ENCODE data around the gene GALNT10. TPM values are rescaled to one million over a fixed set of nuclear protein-coding genes. Genes with fewer than 3 reads are reported as not detected.

Gene GALNT10
- total RNA-seq, 2 donors from 2014 or later = 11.5 to 19.5 TPM

DNA sequence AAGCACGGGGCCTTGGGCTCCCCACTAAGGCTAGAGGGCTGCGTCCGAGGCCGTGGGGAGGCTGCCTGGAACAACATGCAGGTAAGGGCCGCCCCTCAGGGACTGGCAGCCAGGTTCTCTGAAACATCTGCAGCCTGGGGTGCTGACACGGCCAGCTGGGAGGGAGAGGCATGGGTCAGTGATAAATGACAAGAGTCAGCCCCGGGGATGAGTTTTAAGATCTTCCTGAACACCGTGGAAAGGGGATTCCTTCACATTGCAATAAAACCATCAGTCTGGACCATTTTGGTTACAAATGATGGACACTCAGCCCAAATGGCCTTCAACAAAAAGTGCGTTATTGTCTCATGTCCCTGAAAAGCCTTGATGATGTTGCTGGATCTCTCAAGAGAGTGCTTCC is 222.4 kb downstream of the GALNT10 start:
- Histone ChIP-seq H3K4me1 (no peaks in the 10 kb centered on the region), H3K27me3 (no peaks in the 10 kb centered on the region), H3K4me3 (no peak overlapping the region), H3K9me3 (no peaks in the 10 kb centered on the region), H3K36me3 (replicated peaks in 1 of 2; ENCODE audit: insufficient read depth in 1 of 2, low read depth in 2 of 2) (no peaks in the 10 kb centered on the region), H3K27ac (no peak overlapping the region)
- WGBS, 2 donors = 91% methylated on average over 9 of the region's 9 CpGs
- TF ChIP-seq POLR2A (IDR thresholded peaks at IDR 0.05) = no peak
- ATAC-seq = no peak
- intact Hi-C loops (cut with DNase I) = no loop called here
- peak in 1 of 4 donors; percentile 6 for DNase-seq

DNA sequence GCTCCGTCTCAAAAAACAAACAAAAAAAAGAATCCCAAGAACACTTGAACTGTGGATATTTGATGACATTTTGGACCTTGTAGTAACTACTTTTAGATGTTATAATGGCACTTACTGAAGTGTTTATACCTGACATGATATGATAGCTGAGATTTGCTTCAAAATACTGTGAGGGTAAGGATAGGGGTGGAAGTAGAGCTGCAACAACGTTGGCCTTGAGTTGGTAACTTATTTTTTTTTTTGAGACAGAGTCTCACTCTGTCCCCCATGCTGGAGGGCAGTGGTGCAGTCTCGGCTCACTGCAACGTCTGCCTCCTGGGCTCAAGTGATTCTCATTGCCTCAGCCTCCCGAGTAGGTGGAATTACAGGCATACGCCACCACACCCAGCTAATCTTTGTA is 224.6 kb downstream of the GALNT10 start:
- TF ChIP-seq POLR2A (IDR thresholded peaks at IDR 0.05) = no peak
- TF ChIP-seq, protein P1, sequence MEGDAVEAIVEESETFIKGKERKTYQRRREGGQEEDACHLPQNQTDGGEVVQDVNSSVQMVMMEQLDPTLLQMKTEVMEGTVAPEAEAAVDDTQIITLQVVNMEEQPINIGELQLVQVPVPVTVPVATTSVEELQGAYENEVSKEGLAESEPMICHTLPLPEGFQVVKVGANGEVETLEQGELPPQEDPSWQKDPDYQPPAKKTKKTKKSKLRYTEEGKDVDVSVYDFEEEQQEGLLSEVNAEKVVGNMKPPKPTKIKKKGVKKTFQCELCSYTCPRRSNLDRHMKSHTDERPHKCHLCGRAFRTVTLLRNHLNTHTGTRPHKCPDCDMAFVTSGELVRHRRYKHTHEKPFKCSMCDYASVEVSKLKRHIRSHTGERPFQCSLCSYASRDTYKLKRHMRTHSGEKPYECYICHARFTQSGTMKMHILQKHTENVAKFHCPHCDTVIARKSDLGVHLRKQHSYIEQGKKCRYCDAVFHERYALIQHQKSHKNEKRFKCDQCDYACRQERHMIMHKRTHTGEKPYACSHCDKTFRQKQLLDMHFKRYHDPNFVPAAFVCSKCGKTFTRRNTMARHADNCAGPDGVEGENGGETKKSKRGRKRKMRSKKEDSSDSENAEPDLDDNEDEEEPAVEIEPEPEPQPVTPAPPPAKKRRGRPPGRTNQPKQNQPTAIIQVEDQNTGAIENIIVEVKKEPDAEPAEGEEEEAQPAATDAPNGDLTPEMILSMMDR (IDR thresholded peaks at IDR 0.05) = no peak
- 84 to 85% methylated on average over 6 of the region's 6 CpGs for WGBS, 2 donors
- ATAC-seq (no peak), DNase-seq (peak in 1 of 4 donors; percentile 1)
- intact Hi-C loops (cut with DNase I) = no loop called here
- Histone ChIP-seq H3K27ac (no peak overlapping the region), H3K4me1 (no peaks in the 10 kb centered on the region), H3K36me3 (replicated peaks in 1 of 2; ENCODE audit: insufficient read depth in 1 of 2, low read depth in 2 of 2) (no peaks in the 10 kb centered on the region), H3K4me3 (no peak overlapping the region), H3K27me3 (no peaks in the 10 kb centered on the region), H3K9me3 (no peaks in the 10 kb centered on the region)

DNA sequence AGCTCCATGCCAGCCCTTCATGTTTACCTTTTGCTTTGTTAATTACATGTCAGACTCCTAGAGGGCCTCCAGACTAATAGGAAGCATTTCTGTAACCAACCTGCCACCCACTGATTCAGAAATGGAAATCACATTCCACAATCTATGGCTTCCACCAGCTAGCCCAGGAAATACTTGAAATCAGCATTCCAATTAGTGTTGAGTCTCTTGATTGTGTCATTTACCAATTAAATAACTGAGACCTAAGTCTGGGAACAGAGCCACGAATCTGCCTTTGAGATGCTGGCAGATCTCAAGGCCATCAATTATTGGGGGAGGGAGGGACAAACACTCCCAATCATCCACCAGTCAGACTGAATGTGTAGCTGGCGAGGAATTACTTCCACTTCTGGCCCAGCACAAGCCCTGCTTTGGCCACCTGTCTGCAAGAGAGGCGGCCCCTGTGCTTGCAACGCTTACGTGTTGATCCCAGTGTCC is 227.8 kb downstream of the GALNT10 start:
- TF ChIP-seq POLR2A (IDR thresholded peaks at IDR 0.05) = no peak
- TF ChIP-seq, protein P1 (IDR thresholded peaks at IDR 0.05) = no peak
- ATAC-seq (peak; percentile 68), DNase-seq (peak in 2 of 4 donors; percentile 13 to 16)
- no peaks in the 10 kb centered on the region for H3K36me3 ChIP-seq (replicated peaks in 1 of 2; ENCODE audit: insufficient read depth in 1 of 2, low read depth in 2 of 2)
- WGBS, 2 donors = 60 to 61% methylated on average over 5 of the region's 5 CpGs
- H3K27me3 ChIP-seq = no peaks in the 10 kb centered on the region
- H3K9me3 ChIP-seq = no peaks in the 10 kb centered on the region
- intact Hi-C loops (cut with DNase I) = no loop called here
- H3K4me3 ChIP-seq = no peak overlapping the region
- H3K27ac ChIP-seq = peak overlapping the region in 3 of 4 donors; percentile 20 to 47 (median 22)
- no peaks in the 10 kb centered on the region for H3K4me1 ChIP-seq

DNA sequence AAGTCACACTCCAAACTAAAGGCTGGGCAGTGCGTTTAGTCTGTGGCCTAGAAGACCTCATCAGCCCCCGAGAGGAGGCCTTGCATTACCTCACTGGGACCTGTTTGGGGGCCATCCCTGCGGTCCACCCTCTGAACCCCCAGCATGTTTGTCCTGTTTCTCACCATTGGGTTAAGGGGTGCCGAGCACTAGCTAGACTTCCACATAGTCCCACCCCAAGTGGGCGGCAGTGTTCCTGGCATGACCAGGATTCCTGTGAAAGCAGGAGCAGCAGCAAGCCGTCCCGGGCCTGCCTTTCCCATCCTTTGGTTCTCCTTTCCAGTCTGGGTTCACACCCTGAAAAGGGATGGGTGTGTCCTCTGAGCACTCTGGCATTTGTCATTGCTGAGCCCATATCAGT is 228.7 kb downstream of the GALNT10 start:
- 93 to 94% methylated on average over 5 to 7 of the region's 7 CpGs for WGBS, 2 donors
- TF ChIP-seq, protein P1 (IDR thresholded peaks at IDR 0.05) = no peak
- TF ChIP-seq POLR2A (IDR thresholded peaks at IDR 0.05) = no peak

DNA sequence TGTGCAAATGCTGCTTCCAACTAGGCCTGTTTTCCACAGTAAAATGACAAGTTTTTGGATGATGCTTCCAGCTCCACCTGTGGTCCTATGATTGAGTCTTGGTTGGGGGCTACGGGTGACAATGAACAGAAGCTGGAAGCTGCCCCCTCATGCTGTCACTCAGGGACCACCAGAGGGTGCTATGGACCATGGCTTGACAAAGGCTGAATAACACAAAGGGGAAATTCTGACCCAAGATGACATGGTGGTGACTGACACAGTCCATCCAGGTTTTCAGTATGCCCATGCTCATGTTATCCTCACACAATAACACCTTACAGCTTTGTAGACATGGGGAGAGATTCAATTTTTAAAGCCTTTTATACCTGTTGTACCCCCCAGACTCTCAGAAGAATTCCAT is 231.3 kb downstream of the GALNT10 start:
- H3K4me1 ChIP-seq = no peaks in the 10 kb centered on the region
- no peaks in the 10 kb centered on the region for H3K36me3 ChIP-seq (replicated peaks in 1 of 2; ENCODE audit: insufficient read depth in 1 of 2, low read depth in 2 of 2)
- TF ChIP-seq, protein P1 (IDR thresholded peaks at IDR 0.05) = peak in 1 of 7 experiments; percentile 4
- no peak for TF ChIP-seq POLR2A (IDR thresholded peaks at IDR 0.05)
- WGBS, 2 donors = 90 to 100% methylated on average over 1 of the region's 1 CpG
- H3K9me3 ChIP-seq = no peaks in the 10 kb centered on the region
- intact Hi-C loops (cut with DNase I) = no loop called here
- H3K4me3 ChIP-seq = no peak overlapping the region
- DNase-seq (peak in 1 of 4 donors; percentile 4), ATAC-seq (no peak)
- H3K27me3 ChIP-seq = no peaks in the 10 kb centered on the region
- no peak overlapping the region for H3K27ac ChIP-seq

More for the DNA sequence above, 228.7 kb downstream of the GALNT10 start:
- H3K27me3 ChIP-seq = no peaks in the 10 kb centered on the region
- intact Hi-C loops (cut with DNase I) = no loop called here
- no peaks in the 10 kb centered on the region for H3K4me1 ChIP-seq
- H3K36me3 ChIP-seq (replicated peaks in 1 of 2; ENCODE audit: insufficient read depth in 1 of 2, low read depth in 2 of 2) = no peaks in the 10 kb centered on the region
- no peak for ATAC-seq
- DNase-seq = peak in 1 of 4 donors; percentile 5
- no peak overlapping the region for H3K4me3 ChIP-seq
- H3K27ac ChIP-seq = no peak overlapping the region
- no peaks in the 10 kb centered on the region for H3K9me3 ChIP-seq

Data from body of pancreas (tissue), 4 donors.